Large intestine (tissue), 12 donors: ENCODE data around the gene NBPF15. TPM values are rescaled to one million over a fixed set of nuclear protein-coding genes. Genes with fewer than 3 reads are reported as not detected.
"Not testable (repeated sequence)": the region's sequence is repeated elsewhere in the genome, so short reads cannot be mapped to it uniquely, and the experiment has no call there.

Experiments
- DNase-seq, 2 donors: peaks; one replicate each; pipeline versions ENCODE4 v3.0.0 to v3.0.0-alpha.2; 2013
- H3K27ac ChIP-seq: one replicate; pipeline ENCODE4 v1.5.1; 2013; ENCODE audit warnings: low read length
- H3K27me3 ChIP-seq: 2 replicates; pipeline ENCODE4 v1.6.1; 2013; ENCODE audit warnings: low read length; ENCODE audit not compliant: control insufficient read depth, insufficient read depth
- H3K36me3 ChIP-seq: 2 replicates; pipeline ENCODE4 v1.6.1; 2013; ENCODE audit warnings: low read length; ENCODE audit not compliant: control insufficient read depth, insufficient read depth
- H3K4me1 ChIP-seq: one replicate; pipeline ENCODE4 v1.6.1; 2013; ENCODE audit warnings: low read length; ENCODE audit not compliant: control insufficient read depth, insufficient read depth
- H3K4me3 ChIP-seq: one replicate; pipeline ENCODE4 v1.5.1; 2013; ENCODE audit warnings: low read length
- H3K9me3 ChIP-seq: one replicate; pipeline ENCODE4 v1.6.1; 2013; ENCODE audit warnings: mild to moderate bottlenecking, low read depth, low read length, moderate library complexity; ENCODE audit not compliant: control insufficient read depth
- WGBS: methylation state at CpG from one replicate; pipeline ENCODE4 v1.1.5; 2013; ENCODE audit warnings: low lambda C conversion rate; ENCODE audit not compliant: insufficient coverage; 5-methylcytosine and 5-hydroxymethylcytosine counted together
- long read RNA-seq, 11 donors: transcript quantifications; one replicate each; lab custom pipeline, GENCODE V29; 2026
- polyA plus RNA-seq: library from polyadenylated mRNA; unstranded; fragments of 120-200 nt; gene quantifications from one replicate; pipeline ENCODE4 v1.2.1, GENCODE V29; 2013

NBPF15 gene
- 33.1 TPM for polyA plus RNA-seq
- long read RNA-seq, donor 1, partial matches to known transcripts: 0 of 1 reads
- long read RNA-seq, donor 1, other reads (novel, unspliced or antisense): 0 of 1 reads
- long read RNA-seq, donor 2: 0 reads
- long read RNA-seq, donor 3: 0 reads
- long read RNA-seq, donor 4: 0 reads
- long read RNA-seq, donor 5, partial matches to known transcripts: 7 of 7 reads
- long read RNA-seq, donor 5, other reads (novel, unspliced or antisense): 0 of 7 reads
- long read RNA-seq, donor 6, partial matches to known transcripts: 0 of 1 reads
- long read RNA-seq, donor 6, other reads (novel, unspliced or antisense): 0 of 1 reads
- long read RNA-seq, donor 7, partial matches to known transcripts: 0 of 1 reads
- long read RNA-seq, donor 7, other reads (novel, unspliced or antisense): 0 of 1 reads
- long read RNA-seq, donor 8, partial matches to known transcripts: 8 of 9 reads
- long read RNA-seq, donor 8, other reads (novel, unspliced or antisense): 0 of 9 reads
- long read RNA-seq, donor 9, partial matches to known transcripts: 0 of 1 reads
- long read RNA-seq, donor 9, other reads (novel, unspliced or antisense): 0 of 1 reads
- long read RNA-seq, donor 10, full-length matches to known transcripts: 1 of 1 reads
- long read RNA-seq, donor 10, partial matches to known transcripts: 0 of 1 reads
- long read RNA-seq, donor 10, other reads (novel, unspliced or antisense): 0 of 1 reads
- long read RNA-seq, donor 11: 0 reads

- WGBS: no CpG with 5 or more reads among the region's 71 CpGs
- peak within 1 kb of the TSS; percentile 45 for H3K4me3 ChIP-seq
- H3K36me3 ChIP-seq, H3K27me3 ChIP-seq, H3K4me1 ChIP-seq, H3K9me3 ChIP-seq, H3K27ac ChIP-seq: not testable (repeated sequence)
- DNase-seq: peak; percentile 22 to 74
Measured at GRCh38 chr1:144461136-144461759, at the start of gene NBPF15. NBPF15 (minus strand) TSS chr1:144461669; CDS start chr1:144440003, 21,666 bp downstream.

GRCh38 chr1:144496429-144496828 is 35.0 kb upstream of the NBPF15 start:
- H3K36me3 ChIP-seq, DNase-seq, H3K27ac ChIP-seq, H3K9me3 ChIP-seq, H3K4me1 ChIP-seq, H3K4me3 ChIP-seq, H3K27me3 ChIP-seq: not testable (repeated sequence)
- no CpG with 5 or more reads among the region's 1 CpG for WGBS

- not testable (repeated sequence) for DNase-seq, H3K4me3 ChIP-seq, H3K36me3 ChIP-seq, H3K4me1 ChIP-seq, H3K27ac ChIP-seq, H3K27me3 ChIP-seq, H3K9me3 ChIP-seq
- WGBS: no CpG with 5 or more reads among the region's 4 CpGs
Measured at GRCh38 chr1:144494130-144494529, 32.7 kb upstream of the NBPF15 start.

GRCh38 chr1:144490394-144490793 is 28.9 kb upstream of the NBPF15 start:
- H3K27me3 ChIP-seq, H3K4me1 ChIP-seq, H3K9me3 ChIP-seq, H3K4me3 ChIP-seq, H3K36me3 ChIP-seq, H3K27ac ChIP-seq: not testable (repeated sequence)
- DNase-seq: peak in 1 of 2 donors; percentile 14
- no CpG with 5 or more reads among the region's 18 CpGs for WGBS

- not testable (repeated sequence) for H3K4me3 ChIP-seq, DNase-seq, H3K36me3 ChIP-seq, H3K9me3 ChIP-seq, H3K4me1 ChIP-seq, H3K27me3 ChIP-seq, H3K27ac ChIP-seq
- no CpG with 5 or more reads among the region's 2 CpGs for WGBS
Measured at GRCh38 chr1:144487002-144487401, 25.5 kb upstream of the NBPF15 start.

- DNase-seq, H3K27ac ChIP-seq, H3K4me1 ChIP-seq, H3K27me3 ChIP-seq, H3K36me3 ChIP-seq, H3K4me3 ChIP-seq, H3K9me3 ChIP-seq: not testable (repeated sequence)
- no CpG with 5 or more reads among the region's 15 CpGs for WGBS
Measured at GRCh38 chr1:144485048-144485993, 23.9 kb upstream of the NBPF15 start.

- WGBS: no CpG with 5 or more reads among the region's 2 CpGs
- not testable (repeated sequence) for H3K27ac ChIP-seq, H3K27me3 ChIP-seq, DNase-seq, H3K9me3 ChIP-seq, H3K4me3 ChIP-seq, H3K36me3 ChIP-seq, H3K4me1 ChIP-seq
Measured at GRCh38 chr1:144473897-144474296, 12.4 kb upstream of the NBPF15 start.

- not testable (repeated sequence) for H3K4me1 ChIP-seq, H3K9me3 ChIP-seq, H3K27ac ChIP-seq, H3K4me3 ChIP-seq, H3K36me3 ChIP-seq, H3K27me3 ChIP-seq
- peak in 1 of 2 donors; percentile 1 for DNase-seq
- WGBS: no CpG with 5 or more reads among the region's 4 CpGs
Measured at GRCh38 chr1:144471434-144471833, 10.0 kb upstream of the NBPF15 start.

GRCh38 chr1:144461778-144462177 is 309 bp upstream of the NBPF15 start:
- H3K4me1 ChIP-seq, DNase-seq, H3K9me3 ChIP-seq, H3K4me3 ChIP-seq, H3K27me3 ChIP-seq, H3K27ac ChIP-seq, H3K36me3 ChIP-seq: not testable (repeated sequence)
- WGBS: no CpG with 5 or more reads among the region's 17 CpGs

GRCh38 chr1:144460686-144461085 is 783 bp downstream of the NBPF15 start:
- not testable (repeated sequence) for DNase-seq, H3K36me3 ChIP-seq, H3K4me1 ChIP-seq, H3K27me3 ChIP-seq, H3K27ac ChIP-seq, H3K9me3 ChIP-seq
- peak overlapping the region; percentile 45 for H3K4me3 ChIP-seq
- no CpG with 5 or more reads among the region's 15 CpGs for WGBS
